Natural killer cell (primary cell): Measurements from ENCODE around the gene C17orf50. TPM values are rescaled to one million over a fixed set of nuclear protein-coding genes. Genes with fewer than 3 reads are reported as not detected.

ENCODE experiments used
- ATAC-seq, 3 donors: fragments of 150-1000 bp in 2 of 3; fragments of 200-7000 bp in 1 of 3; cut with Tn5 transposase; 1 replicate in 1 of 3; 2 replicates in 2 of 3; pipeline ENCODE4 v1.10.0; 2021; ENCODE audit warnings: mild to moderate bottlenecking in 2 of 3, moderate library complexity in 2 of 3
- DNase-seq, 2 donors: peaks; one replicate each; pipeline versions ENCODE4 v3.0.0 to v3.0.0-alpha.2; 2013 to 2021; ENCODE audit warnings: mixed read lengths in 1 of 2
- H3K27ac ChIP-seq: one replicate; pipeline ENCODE4 v1.5.1; 2013; ENCODE audit warnings: mild to moderate bottlenecking, low read length
- H3K27me3 ChIP-seq: one replicate; pipeline ENCODE4 v1.6.1; 2013; ENCODE audit warnings: low read length; ENCODE audit not compliant: control insufficient read depth, insufficient read depth
- H3K36me3 ChIP-seq: one replicate; pipeline ENCODE4 v1.6.1; 2013; ENCODE audit warnings: low read length; ENCODE audit not compliant: control insufficient read depth, insufficient read depth
- H3K4me1 ChIP-seq: one replicate; pipeline ENCODE4 v1.6.1; 2013; ENCODE audit warnings: low read length; ENCODE audit not compliant: control insufficient read depth, insufficient read depth
- H3K4me3 ChIP-seq: one replicate; pipeline ENCODE4 v1.5.1; 2013; ENCODE audit warnings: low read length
- H3K9me3 ChIP-seq: one replicate; pipeline ENCODE4 v1.6.1; 2013; ENCODE audit warnings: low read length; ENCODE audit not compliant: control insufficient read depth, insufficient read depth
- H3K27ac Mint-ChIP-seq, 2 donors: one replicate each; pipeline ENCODE4 v1.8.0; 2022; ENCODE audit warnings: mild to moderate bottlenecking in 2 of 2, mixed read lengths in 2 of 2, moderate library complexity in 1 of 2
- H3K27me3 Mint-ChIP-seq, 2 donors: one replicate each; pipeline ENCODE4 v1.8.0; 2022; ENCODE audit warnings: low read depth in 2 of 2, mixed read lengths in 2 of 2
- H3K36me3 Mint-ChIP-seq: one replicate; pipeline ENCODE4 v1.8.0; 2022; ENCODE audit warnings: mixed read lengths
- H3K4me1 Mint-ChIP-seq, 2 donors: one replicate each; pipeline ENCODE4 v1.8.0; 2022; ENCODE audit warnings: mixed read lengths in 2 of 2
- H3K4me3 Mint-ChIP-seq: one replicate; pipeline ENCODE4 v1.8.0; 2022; ENCODE audit warnings: mild to moderate bottlenecking, moderate library complexity, mixed read lengths
- H3K9me3 Mint-ChIP-seq, 2 donors: one replicate each; pipeline ENCODE4 v1.8.0; 2022; ENCODE audit warnings: mixed read lengths in 2 of 2
- WGBS: methylation state at CpG from one replicate; pipeline ENCODE4 v1.1.7; 2013; ENCODE audit warnings: missing lambda C conversion rate; ENCODE audit not compliant: insufficient coverage; 5-methylcytosine and 5-hydroxymethylcytosine counted together
- intact Hi-C: fragments of 100-400 bp; cut with micrococcal nuclease; formaldehyde crosslinking; loops from one replicate; pipeline ENCODE4 v1.14.2; 2022
- total RNA-seq, 4 donors: library from RNA; stranded (reverse); fragments of 120-200 nt in 1 of 4; gene quantifications; one replicate each; pipeline versions ENCODE4 v1.2.3 to v1.2.4, GENCODE V29; 2013 to 2022
- TF ChIP-seq, protein P1 (sequence below): fragments of 200-600 bp; IDR thresholded peaks from one replicate; pipeline ENCODE4 v1.8.0; 2022; ENCODE audit warnings: antibody characterized with exemption

C17orf50 gene
- total RNA-seq, 3 donors from 2014 or later (not counting 1 experiment from before 2014, with no cell fraction given) = not detected

DNA sequence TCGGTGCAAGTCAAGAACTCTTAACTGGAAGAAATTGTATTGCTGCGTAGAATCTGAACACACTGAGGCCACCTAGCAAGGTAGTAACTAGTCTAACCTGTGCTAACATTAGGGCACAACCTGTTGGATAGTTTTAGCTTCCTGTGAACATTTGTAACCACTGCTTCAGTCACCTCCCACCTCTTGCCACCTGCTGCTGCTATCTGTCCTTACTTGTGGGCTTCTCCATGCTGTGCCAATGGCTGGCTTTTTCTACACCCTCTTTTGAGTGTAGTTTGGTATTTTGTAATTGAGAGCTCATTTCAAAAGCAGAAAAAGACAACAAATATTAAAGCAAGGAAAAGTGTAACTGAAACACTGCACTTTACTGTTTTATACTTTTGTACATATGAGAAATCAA lies 37.0 kb upstream of the C17orf50 start:
- Histone ChIP-seq H3K4me1 (no peaks in the 10 kb centered on the region), H3K27ac (no peak overlapping the region), H3K36me3 (peaks cover 63% of the 10 kb centered on the region), H3K9me3 (no peaks in the 10 kb centered on the region), H3K27me3 (no peaks in the 10 kb centered on the region), H3K4me3 (no peak overlapping the region)
- no peak for DNase-seq
- 97% methylated on average over 2 of the region's 2 CpGs for WGBS
- Mint-ChIP-seq H3K27me3 (no peaks in the 10 kb centered on the region), H3K9me3 (no peaks in the 10 kb centered on the region), H3K36me3 (peaks cover 32% of the 10 kb centered on the region), H3K4me1 (no peaks in the 10 kb centered on the region), H3K4me3 (no peak overlapping the region), H3K27ac (no peak overlapping the region)
- ATAC-seq = no peak
- intact Hi-C loops = no loop called here
- TF ChIP-seq, protein P1, sequence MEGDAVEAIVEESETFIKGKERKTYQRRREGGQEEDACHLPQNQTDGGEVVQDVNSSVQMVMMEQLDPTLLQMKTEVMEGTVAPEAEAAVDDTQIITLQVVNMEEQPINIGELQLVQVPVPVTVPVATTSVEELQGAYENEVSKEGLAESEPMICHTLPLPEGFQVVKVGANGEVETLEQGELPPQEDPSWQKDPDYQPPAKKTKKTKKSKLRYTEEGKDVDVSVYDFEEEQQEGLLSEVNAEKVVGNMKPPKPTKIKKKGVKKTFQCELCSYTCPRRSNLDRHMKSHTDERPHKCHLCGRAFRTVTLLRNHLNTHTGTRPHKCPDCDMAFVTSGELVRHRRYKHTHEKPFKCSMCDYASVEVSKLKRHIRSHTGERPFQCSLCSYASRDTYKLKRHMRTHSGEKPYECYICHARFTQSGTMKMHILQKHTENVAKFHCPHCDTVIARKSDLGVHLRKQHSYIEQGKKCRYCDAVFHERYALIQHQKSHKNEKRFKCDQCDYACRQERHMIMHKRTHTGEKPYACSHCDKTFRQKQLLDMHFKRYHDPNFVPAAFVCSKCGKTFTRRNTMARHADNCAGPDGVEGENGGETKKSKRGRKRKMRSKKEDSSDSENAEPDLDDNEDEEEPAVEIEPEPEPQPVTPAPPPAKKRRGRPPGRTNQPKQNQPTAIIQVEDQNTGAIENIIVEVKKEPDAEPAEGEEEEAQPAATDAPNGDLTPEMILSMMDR = no peak

GRCh38 chr17:35725058-35725457 lies 35.6 kb upstream of the C17orf50 start:
- ATAC-seq = no peak
- H3K36me3 Mint-ChIP-seq = peaks cover 32% of the 10 kb centered on the region

DNA sequence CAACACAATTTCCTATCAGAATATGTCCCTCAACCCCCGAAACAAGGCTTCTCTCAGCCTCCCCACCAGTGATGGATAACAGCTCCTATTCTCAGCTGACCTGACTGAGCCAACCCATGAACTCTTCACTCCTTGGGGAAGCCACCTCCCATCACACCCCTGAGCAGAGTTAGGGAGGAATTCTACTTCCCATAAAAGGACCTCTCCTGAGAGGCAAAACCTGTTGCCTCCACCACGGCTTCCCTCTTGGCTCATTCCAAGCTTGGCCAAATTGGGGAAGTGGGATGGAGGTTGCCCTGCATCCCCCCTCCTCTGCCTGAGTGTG lies 34.9 kb upstream of the C17orf50 start:
- Histone ChIP-seq H3K27me3 (no peaks in the 10 kb centered on the region), H3K4me1 (peaks cover 6% of the 10 kb centered on the region), H3K9me3 (no peaks in the 10 kb centered on the region), H3K27ac (no peak overlapping the region), H3K36me3 (peaks cover 51% of the 10 kb centered on the region), H3K4me3 (no peak overlapping the region)
- WGBS = 97% methylated on average over 2 of the region's 2 CpGs
- ATAC-seq = no peak
- Mint-ChIP-seq H3K36me3 (peaks cover 32% of the 10 kb centered on the region), H3K4me3 (no peak overlapping the region), H3K27ac (no peak overlapping the region), H3K9me3 (no peaks in the 10 kb centered on the region), H3K4me1 (peaks cover 5 to 6% of the 10 kb centered on the region in 2 donors), H3K27me3 (no peaks in the 10 kb centered on the region)
- intact Hi-C loops = no loop called here
- DNase-seq = no peak
- TF ChIP-seq, protein P1 = no peak

More at GRCh38 chr17:35725058-35725457, 35.6 kb upstream of the C17orf50 start:
- Mint-ChIP-seq H3K27me3 (no peaks in the 10 kb centered on the region), H3K9me3 (no peaks in the 10 kb centered on the region), H3K4me1 (no peaks in the 10 kb centered on the region), H3K4me3 (no peak overlapping the region), H3K27ac (no peak overlapping the region)
- Histone ChIP-seq H3K27ac (no peak overlapping the region), H3K36me3 (peaks cover 55% of the 10 kb centered on the region), H3K4me3 (no peak overlapping the region), H3K27me3 (no peaks in the 10 kb centered on the region), H3K4me1 (no peaks in the 10 kb centered on the region), H3K9me3 (no peaks in the 10 kb centered on the region)
- intact Hi-C loops = no loop called here
- WGBS = 95% methylated on average over 4 of the region's 4 CpGs
- no peak for DNase-seq
- TF ChIP-seq, protein P1 = no peak

DNA sequence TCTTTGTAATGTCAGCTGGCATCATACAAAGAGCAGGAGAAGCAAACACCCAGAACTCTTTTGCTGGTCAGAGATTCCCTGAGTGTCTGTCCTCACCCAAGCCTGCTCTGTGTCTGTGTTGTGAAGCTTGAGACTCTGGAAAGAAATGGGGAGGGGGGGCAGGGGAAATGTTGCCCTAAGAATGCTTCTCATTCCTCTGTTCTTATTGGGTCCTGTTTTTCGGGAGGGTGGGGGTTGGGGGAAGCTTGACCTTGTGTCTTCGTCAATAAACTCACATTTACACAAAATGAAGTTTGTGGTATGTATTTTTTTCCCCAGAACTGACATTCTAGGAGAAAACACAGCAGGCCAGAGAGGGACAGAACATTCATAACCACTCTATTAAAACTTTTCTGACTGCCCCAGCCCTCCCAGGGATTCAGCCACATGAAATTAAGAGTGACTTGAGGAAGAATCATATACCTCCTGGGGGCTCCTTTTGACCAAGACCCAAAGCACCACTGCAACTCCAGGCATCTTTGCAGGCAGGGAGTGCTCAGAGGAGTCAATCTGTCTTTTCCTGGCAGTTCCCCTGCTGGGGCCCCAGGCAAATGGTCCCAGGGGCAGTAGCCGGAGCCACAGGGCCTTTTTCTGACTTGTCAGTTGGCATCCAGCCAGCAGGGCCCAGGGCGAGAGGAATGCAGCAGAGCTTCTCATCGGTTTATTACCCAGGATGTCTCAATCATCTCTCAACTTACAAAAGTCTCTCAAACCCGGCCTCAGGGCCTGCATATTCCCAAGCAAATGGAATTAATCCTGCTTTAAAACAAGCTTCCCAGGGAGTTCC lies 34.3 kb upstream of the C17orf50 start:
- Histone ChIP-seq H3K4me1 (peaks cover 12% of the 10 kb centered on the region), H3K27me3 (no peaks in the 10 kb centered on the region), H3K9me3 (no peaks in the 10 kb centered on the region), H3K27ac (no peak overlapping the region), H3K36me3 (peaks cover 47% of the 10 kb centered on the region), H3K4me3 (no peak overlapping the region)
- 86% methylated on average over 4 of the region's 6 CpGs for WGBS
- TF ChIP-seq, protein P1 = no peak
- DNase-seq (no peak), ATAC-seq (no peak)
- no peak overlapping the region for H3K4me3 Mint-ChIP-seq
- peaks cover 10 to 12% of the 10 kb centered on the region in 2 donors for H3K4me1 Mint-ChIP-seq
- H3K9me3 Mint-ChIP-seq = no peaks in the 10 kb centered on the region
- intact Hi-C loops = no loop called here
- peaks cover 32% of the 10 kb centered on the region for H3K36me3 Mint-ChIP-seq
- no peaks in the 10 kb centered on the region for H3K27me3 Mint-ChIP-seq
- H3K27ac Mint-ChIP-seq = no peak overlapping the region
